Upper lobe of left lung (tissue), 4 donors: ENCODE measurements around the gene DPP6.

Experiments
- EP300 ChIP-seq, 4 donors: sonication (generic); formaldehyde crosslinking; IDR thresholded peaks; one replicate each; pipeline ENCODE4 v1.5.1; 2017; ENCODE audit warnings: antibody characterized with exemption in 4 of 4, control low read depth in 2 of 4
- POLR2A ChIP-seq, 4 donors: fragments of 450-650 bp; IDR thresholded peaks; one replicate each; pipeline ENCODE4 v1.5.1; 2016 to 2017; ENCODE audit warnings: antibody characterized with exemption in 4 of 4, mild to moderate bottlenecking in 2 of 4
- POLR2AphosphoS5 ChIP-seq, 2 donors: sonication (generic); formaldehyde crosslinking; IDR thresholded peaks; one replicate each; pipeline ENCODE4 v1.5.1; 2017; ENCODE audit warnings: antibody characterized with exemption in 2 of 2
- TF ChIP-seq, protein P1 (sequence below), 6 experiments: fragments of 450-650 bp in 4 of 6; fragments of 200-600 bp in 2 of 6; sonication (generic) in 2 of 6; IDR thresholded peaks; one replicate each; pipeline ENCODE4 v1.5.1; 2016 to 2019; ENCODE audit warnings: antibody characterized with exemption in 6 of 6

GRCh38 chr7:154183482-154183881 is 131.3 kb downstream of the DPP6 start:
- TF ChIP-seq, protein P1, sequence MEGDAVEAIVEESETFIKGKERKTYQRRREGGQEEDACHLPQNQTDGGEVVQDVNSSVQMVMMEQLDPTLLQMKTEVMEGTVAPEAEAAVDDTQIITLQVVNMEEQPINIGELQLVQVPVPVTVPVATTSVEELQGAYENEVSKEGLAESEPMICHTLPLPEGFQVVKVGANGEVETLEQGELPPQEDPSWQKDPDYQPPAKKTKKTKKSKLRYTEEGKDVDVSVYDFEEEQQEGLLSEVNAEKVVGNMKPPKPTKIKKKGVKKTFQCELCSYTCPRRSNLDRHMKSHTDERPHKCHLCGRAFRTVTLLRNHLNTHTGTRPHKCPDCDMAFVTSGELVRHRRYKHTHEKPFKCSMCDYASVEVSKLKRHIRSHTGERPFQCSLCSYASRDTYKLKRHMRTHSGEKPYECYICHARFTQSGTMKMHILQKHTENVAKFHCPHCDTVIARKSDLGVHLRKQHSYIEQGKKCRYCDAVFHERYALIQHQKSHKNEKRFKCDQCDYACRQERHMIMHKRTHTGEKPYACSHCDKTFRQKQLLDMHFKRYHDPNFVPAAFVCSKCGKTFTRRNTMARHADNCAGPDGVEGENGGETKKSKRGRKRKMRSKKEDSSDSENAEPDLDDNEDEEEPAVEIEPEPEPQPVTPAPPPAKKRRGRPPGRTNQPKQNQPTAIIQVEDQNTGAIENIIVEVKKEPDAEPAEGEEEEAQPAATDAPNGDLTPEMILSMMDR (IDR thresholded peaks at IDR 0.05), result no peak
- TF ChIP-seq POLR2A (IDR thresholded peaks at IDR 0.05) (no peak), EP300 (IDR thresholded peaks at IDR 0.05) (no peak), POLR2AphosphoS5 (IDR thresholded peaks at IDR 0.05) (no peak)
